Measurements from ENCODE around the gene HDAC4.

The HDAC4 gene

DNA sequence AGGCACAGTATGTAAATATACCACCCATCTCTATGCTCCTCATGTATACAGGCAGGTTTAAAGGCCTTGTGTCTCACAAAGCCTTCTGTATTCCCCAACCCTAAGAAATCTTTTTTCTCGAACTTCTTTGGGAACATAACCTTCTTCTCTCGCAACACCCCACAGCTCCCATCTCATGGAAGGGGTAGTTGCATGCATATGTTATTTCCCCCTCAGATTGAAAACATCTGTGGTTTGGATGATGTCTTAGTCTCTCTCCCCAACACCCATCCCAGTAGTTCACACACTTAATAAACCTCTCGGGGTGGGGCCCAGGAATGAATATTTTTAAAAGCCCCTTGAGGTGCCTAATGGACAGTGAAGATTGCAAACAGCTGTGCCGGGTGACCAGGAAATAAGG is 21.0 kb upstream of the HDAC4 start:
- Histone ChIP-seq H3K27me3 (ENCODE audit: insufficient read depth, low read length) (no peaks in the 10 kb centered on the region), H3K4me3 (ENCODE audit: low read length) (no peak overlapping the region), H3K36me3 (ENCODE audit: insufficient read depth, low read depth, low read length) (no peaks in the 10 kb centered on the region), H3K9ac (ENCODE audit: low read depth, low read length) (no peak overlapping the region), H3K9me3 (ENCODE audit: insufficient read depth, low read depth, low read length) (no peaks in the 10 kb centered on the region), H3K27ac (ENCODE audit: low read length) (no peak overlapping the region), H3K4me1 (ENCODE audit: insufficient read depth, low read length) (no peaks in the 10 kb centered on the region)

DNA sequence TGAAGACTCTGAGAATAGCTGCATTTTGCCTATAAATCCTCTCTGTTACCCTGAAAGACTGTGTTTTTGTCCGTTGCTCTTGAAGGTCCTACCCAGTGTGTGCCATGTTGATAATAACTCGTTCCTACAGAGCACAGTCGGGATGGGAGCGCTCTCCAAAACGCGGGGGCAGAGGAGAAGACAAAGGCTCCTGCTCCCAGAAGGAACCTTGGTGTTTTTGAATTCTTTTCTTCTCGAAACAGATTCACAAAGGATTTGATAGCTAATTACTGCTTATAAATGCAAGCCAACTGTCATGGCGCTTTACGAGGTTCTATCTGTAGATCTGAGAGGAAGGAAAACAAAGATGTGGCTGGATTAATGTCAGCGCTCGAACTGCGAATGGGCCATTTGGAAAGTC is 19.3 kb upstream of the HDAC4 start:
- no peak overlapping the region for H3K27ac ChIP-seq (ENCODE audit: low read length)
- H3K36me3 ChIP-seq (ENCODE audit: insufficient read depth, low read depth, low read length), result no peaks in the 10 kb centered on the region
- H3K9ac ChIP-seq (ENCODE audit: low read depth, low read length), result no peak overlapping the region
- H3K4me3 ChIP-seq (ENCODE audit: low read length), result no peak overlapping the region
- no peaks in the 10 kb centered on the region for H3K4me1 ChIP-seq (ENCODE audit: insufficient read depth, low read length)
- no peaks in the 10 kb centered on the region for H3K27me3 ChIP-seq (ENCODE audit: insufficient read depth, low read length)
- no peaks in the 10 kb centered on the region for H3K9me3 ChIP-seq (ENCODE audit: insufficient read depth, low read depth, low read length)

DNA sequence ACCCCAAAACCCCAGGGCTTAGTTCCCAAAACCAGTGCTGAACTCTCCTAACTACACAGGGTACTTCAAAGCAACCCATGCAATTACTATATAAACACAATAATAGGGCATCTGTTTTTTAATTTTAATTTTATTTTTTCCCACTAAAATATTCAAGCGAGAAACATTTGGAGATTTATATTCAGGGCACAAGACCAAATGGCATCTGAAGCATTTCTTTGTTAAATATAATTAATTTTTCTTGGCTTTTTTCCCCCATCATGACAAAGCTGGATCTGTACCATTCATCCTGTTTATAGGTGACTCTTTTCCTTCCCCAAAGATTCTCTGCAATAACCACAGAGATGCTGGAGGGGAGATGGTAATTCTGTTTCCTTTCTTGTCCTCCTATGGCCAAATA is 18.1 kb upstream of the HDAC4 start:
- Histone ChIP-seq H3K27me3 (ENCODE audit: insufficient read depth, low read length) (no peaks in the 10 kb centered on the region), H3K27ac (ENCODE audit: low read length) (no peak overlapping the region), H3K4me1 (ENCODE audit: insufficient read depth, low read length) (no peaks in the 10 kb centered on the region), H3K36me3 (ENCODE audit: insufficient read depth, low read depth, low read length) (no peaks in the 10 kb centered on the region), H3K4me3 (ENCODE audit: low read length) (no peak overlapping the region), H3K9me3 (ENCODE audit: insufficient read depth, low read depth, low read length) (no peaks in the 10 kb centered on the region), H3K9ac (ENCODE audit: low read depth, low read length) (no peak overlapping the region)

DNA sequence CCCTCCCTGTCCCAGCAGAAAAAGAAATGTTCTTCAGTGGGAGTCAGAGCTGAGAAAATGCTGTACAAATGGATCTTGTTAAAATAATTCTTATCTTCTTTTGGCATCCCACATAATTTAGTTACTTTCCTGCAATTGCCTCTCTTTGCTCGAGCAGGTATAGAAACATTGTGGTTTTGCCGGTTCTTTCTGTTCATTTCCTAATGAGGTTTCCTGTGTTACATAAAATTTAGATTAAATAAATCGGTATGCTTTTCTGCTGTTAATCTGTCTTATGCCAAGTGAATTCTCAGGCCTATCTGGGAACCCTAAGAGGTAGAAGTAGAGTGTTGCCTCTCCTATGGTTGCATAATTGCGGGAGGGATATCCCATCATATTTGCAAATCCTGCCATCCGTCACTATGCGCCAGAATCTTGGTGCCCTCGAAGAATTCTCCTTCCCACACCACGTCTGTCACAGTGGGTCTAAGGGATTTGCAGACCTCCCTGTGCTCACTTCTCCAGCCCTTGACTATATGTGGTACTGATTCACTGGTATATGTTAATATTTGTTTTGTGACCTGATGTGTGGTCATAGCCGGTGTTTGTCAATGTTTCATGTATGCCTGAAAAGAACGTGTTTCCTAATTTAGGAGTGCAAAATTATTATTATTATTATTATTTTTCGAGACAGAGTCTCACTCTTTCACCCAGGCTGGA is 12.2 kb upstream of the HDAC4 start:
- H3K27ac ChIP-seq (ENCODE audit: low read length), result no peak overlapping the region
- H3K9me3 ChIP-seq (ENCODE audit: insufficient read depth, low read depth, low read length), result no peaks in the 10 kb centered on the region
- no peak overlapping the region for H3K4me3 ChIP-seq (ENCODE audit: low read length)
- no peak overlapping the region for H3K9ac ChIP-seq (ENCODE audit: low read depth, low read length)
- H3K36me3 ChIP-seq (ENCODE audit: insufficient read depth, low read depth, low read length), result no peaks in the 10 kb centered on the region
- no peaks in the 10 kb centered on the region for H3K4me1 ChIP-seq (ENCODE audit: insufficient read depth, low read length)
- H3K27me3 ChIP-seq (ENCODE audit: insufficient read depth, low read length), result no peaks in the 10 kb centered on the region

DNA sequence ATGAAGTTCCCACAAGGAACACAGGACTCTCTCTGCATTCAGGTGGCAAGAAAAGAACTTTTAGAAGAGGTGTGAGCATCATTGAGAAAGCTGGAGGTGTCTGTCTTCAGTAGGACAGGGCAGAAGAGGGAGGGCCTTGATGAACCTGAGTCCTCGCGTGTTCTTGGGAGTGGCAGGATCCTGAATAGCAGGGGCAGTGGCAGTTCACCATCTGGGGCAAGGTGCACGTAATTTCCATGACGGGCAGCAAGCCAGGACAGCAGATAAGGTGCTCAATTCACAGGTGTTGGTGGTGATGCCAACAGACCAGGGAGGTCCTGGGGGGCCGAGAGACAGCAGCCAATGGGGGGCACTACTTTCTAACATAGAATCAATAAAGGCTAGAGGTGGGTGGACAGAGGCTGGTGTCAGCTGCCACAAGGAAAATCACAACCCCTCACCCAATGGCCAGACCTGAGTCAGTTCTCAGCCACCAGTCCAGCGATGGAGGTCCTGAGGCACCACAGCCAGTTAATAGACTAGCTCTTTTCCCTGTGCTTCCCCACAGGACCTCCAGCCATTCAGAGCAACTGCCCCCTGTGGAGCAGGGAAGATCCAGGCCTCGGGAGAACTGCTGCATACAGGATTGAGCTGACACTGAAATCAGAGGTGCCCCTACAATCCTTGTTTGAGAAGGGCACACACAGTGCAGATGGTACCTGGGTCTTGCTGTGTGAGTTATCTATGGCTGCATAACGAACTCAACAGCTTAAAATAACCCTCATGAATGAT is 10.9 kb upstream of the HDAC4 start:
- Histone ChIP-seq H3K36me3 (ENCODE audit: insufficient read depth, low read depth, low read length) (no peaks in the 10 kb centered on the region), H3K4me1 (ENCODE audit: insufficient read depth, low read length) (no peaks in the 10 kb centered on the region), H3K27ac (ENCODE audit: low read length) (no peak overlapping the region), H3K4me3 (ENCODE audit: low read length) (no peak overlapping the region), H3K9ac (ENCODE audit: low read depth, low read length) (no peak overlapping the region), H3K9me3 (ENCODE audit: insufficient read depth, low read depth, low read length) (no peaks in the 10 kb centered on the region), H3K27me3 (ENCODE audit: insufficient read depth, low read length) (no peaks in the 10 kb centered on the region)

DNA sequence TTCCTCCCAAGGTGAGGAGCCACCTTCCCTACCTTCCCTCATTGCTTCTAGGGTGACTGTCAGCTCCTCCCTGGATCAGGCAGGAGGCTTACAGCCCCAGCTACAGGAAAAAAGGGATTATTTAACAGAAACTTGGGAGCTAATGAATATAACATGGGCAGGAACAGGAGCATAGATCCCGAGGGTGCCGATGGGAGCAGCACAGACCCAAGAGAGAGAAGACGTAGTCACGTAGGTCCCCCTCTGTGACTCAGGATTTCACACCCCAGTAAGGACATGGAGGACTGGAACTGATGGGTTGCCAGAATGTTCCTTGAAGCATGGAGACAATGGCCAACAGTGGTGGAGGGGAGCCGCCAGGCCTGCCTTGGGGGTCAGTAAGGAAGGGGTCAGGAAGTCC is 10.3 kb upstream of the HDAC4 start:
- no peaks in the 10 kb centered on the region for H3K9me3 ChIP-seq (ENCODE audit: insufficient read depth, low read depth, low read length)
- H3K27me3 ChIP-seq (ENCODE audit: insufficient read depth, low read length), result no peaks in the 10 kb centered on the region
- no peak overlapping the region for H3K9ac ChIP-seq (ENCODE audit: low read depth, low read length)
- no peak overlapping the region for H3K27ac ChIP-seq (ENCODE audit: low read length)
- no peak overlapping the region for H3K4me3 ChIP-seq (ENCODE audit: low read length)
- H3K4me1 ChIP-seq (ENCODE audit: insufficient read depth, low read length), result no peaks in the 10 kb centered on the region
- no peaks in the 10 kb centered on the region for H3K36me3 ChIP-seq (ENCODE audit: insufficient read depth, low read depth, low read length)

DNA sequence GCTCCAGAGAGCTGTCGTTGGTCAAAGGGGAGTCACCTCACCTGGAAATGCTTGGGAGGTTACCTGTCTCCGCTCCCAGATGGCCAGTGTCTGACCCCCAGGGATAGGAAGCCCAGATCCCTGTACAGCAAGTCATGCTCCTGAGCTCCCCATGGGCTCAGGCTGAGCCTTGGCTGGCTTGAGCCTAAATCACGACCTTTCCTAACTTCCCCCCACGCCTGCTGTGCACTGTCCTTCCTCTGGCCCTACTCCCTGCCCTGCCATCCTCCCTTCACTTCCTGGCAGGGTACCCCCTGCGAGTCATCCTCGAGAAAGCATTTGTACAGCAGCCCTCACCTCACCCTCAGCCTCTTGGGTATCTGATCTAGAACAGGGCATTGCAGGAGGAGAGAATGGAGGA is 9.2 kb upstream of the HDAC4 start:
- Histone ChIP-seq H3K4me3 (ENCODE audit: low read length) (no peak overlapping the region), H3K9me3 (ENCODE audit: insufficient read depth, low read depth, low read length) (no peaks in the 10 kb centered on the region), H3K27me3 (ENCODE audit: insufficient read depth, low read length) (no peaks in the 10 kb centered on the region), H3K36me3 (ENCODE audit: insufficient read depth, low read depth, low read length) (no peaks in the 10 kb centered on the region), H3K4me1 (ENCODE audit: insufficient read depth, low read length) (no peaks in the 10 kb centered on the region), H3K27ac (ENCODE audit: low read length) (no peak overlapping the region), H3K9ac (ENCODE audit: low read depth, low read length) (no peak overlapping the region)

DNA sequence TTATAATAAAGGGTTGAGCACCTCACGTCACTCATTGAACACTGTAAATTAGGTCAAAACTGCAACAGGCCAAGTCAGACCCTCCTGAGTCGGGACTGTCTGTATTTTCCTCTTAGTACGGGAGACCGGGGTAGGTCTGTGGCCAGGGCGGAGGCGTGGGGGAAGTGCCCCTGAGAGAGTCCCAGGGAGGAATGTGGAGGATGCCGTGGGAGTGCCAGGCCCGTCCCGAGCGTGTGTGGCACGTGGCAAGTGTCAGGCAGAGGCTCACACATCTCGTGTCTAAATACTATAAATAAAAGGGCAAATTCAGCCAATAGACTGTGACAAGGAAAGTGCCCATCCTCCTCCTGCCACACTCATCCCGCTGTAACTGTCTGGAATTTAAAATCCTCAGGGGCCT is 6.3 kb upstream of the HDAC4 start:
- H3K27me3 ChIP-seq (ENCODE audit: insufficient read depth, low read length), result no peaks in the 10 kb centered on the region
- peaks cover 4% of the 10 kb centered on the region; the same call in 1 of the 2 replicates for H3K4me1 ChIP-seq (ENCODE audit: insufficient read depth, low read length)
- H3K9me3 ChIP-seq (ENCODE audit: insufficient read depth, low read depth, low read length), result no peaks in the 10 kb centered on the region
- no peak overlapping the region for H3K9ac ChIP-seq (ENCODE audit: low read depth, low read length)
- H3K4me3 ChIP-seq (ENCODE audit: low read length), result no peak overlapping the region
- no peak overlapping the region for H3K27ac ChIP-seq (ENCODE audit: low read length)
- H3K36me3 ChIP-seq (ENCODE audit: insufficient read depth, low read depth, low read length), result no peaks in the 10 kb centered on the region

DNA sequence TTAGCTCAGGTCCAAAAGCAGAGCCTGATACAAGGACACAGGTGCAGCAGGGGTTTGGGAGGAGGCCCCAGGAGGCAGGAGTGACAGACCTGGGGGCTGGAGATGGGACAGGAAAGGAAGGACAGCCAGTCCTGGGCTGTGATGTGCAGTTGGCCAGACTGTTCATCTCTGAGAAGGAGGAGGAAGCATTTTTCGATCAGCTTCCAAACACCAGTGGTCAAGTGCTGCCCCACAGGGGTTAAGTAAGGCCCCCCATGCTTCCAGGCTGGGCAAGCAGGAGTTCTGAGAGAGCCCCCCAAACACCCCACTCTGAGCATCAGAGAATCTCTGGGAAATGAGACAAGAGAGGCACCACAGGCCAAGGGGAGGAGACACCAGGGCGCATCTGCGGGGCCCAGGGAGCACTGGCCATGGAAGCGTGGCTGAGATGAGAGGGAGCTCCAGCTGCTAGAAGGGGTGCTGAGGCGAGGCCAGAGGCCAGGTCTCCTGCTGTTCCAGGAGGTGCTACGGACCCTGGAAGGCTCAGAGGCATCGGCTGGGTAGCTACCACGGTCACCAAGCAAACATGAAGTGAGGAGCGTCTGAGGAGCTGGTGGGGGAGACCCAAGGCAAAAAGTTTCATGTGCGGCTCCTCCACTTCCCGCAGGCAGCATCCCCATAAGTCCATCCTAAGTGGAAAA is 5.6 kb upstream of the HDAC4 start:
- no peak overlapping the region for H3K4me3 ChIP-seq (ENCODE audit: low read length)
- H3K27ac ChIP-seq (ENCODE audit: low read length), result no peak overlapping the region
- no peaks in the 10 kb centered on the region for H3K27me3 ChIP-seq (ENCODE audit: insufficient read depth, low read length)
- no peaks in the 10 kb centered on the region for H3K36me3 ChIP-seq (ENCODE audit: insufficient read depth, low read depth, low read length)
- H3K4me1 ChIP-seq (ENCODE audit: insufficient read depth, low read length), result peaks cover 5% of the 10 kb centered on the region; the same call in 1 of the 2 replicates
- no peak overlapping the region for H3K9ac ChIP-seq (ENCODE audit: low read depth, low read length)
- no peaks in the 10 kb centered on the region for H3K9me3 ChIP-seq (ENCODE audit: insufficient read depth, low read depth, low read length)

DNA sequence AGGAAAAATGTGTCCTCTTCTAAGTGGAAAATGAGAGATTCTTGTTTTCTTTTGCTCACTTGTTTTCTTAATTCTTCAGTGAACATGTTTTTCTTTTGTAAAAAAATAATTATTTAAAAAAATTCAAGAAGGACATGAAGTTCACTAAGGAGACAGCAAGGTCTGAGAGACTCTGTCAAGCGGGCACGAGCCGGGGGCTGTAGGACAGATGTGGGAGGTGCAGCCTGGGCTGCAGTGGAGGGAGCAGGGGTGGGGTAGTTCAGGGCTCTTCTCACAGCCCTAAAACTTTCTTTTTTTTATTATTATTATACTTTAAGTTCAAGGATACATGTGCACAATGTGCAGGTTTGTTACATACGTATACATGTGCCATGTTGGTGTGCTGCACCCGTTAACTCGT is 4.3 kb upstream of the HDAC4 start:
- Histone ChIP-seq H3K27ac (ENCODE audit: low read length) (no peak overlapping the region), H3K4me3 (ENCODE audit: low read length) (no peak overlapping the region), H3K9me3 (ENCODE audit: insufficient read depth, low read depth, low read length) (no peaks in the 10 kb centered on the region), H3K9ac (ENCODE audit: low read depth, low read length) (no peak overlapping the region), H3K4me1 (ENCODE audit: insufficient read depth, low read length) (peaks cover 5% of the 10 kb centered on the region; the same call in 1 of the 2 replicates), H3K27me3 (ENCODE audit: insufficient read depth, low read length) (no peaks in the 10 kb centered on the region), H3K36me3 (ENCODE audit: insufficient read depth, low read depth, low read length) (no peaks in the 10 kb centered on the region)

DNA sequence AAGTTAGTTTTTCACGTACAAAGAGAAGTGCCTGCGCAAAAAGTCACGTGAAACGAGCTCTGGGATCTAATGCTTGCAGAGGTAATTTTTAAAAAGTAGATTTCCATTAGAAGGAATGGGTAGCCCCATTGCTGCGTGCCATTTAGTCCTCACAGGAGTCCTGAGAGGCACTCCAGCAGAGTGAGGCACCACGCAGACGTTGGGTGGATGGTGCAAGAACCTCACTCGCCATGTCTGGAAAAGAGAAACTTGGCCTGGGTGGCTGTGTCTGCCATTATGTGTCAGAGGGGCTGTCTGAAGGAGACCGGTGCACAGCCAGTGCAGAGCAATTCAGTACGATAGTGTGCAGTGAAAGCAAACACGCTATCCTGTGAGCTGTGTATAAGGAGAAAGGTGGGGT is 1.8 kb upstream of the HDAC4 start:
- no peak overlapping the region for H3K27ac ChIP-seq (ENCODE audit: low read length)
- H3K36me3 ChIP-seq (ENCODE audit: insufficient read depth, low read depth, low read length), result no peaks in the 10 kb centered on the region
- peak overlapping the region; percentile 88; the same call in 1 of the 2 replicates for H3K4me3 ChIP-seq (ENCODE audit: low read length)
- H3K9ac ChIP-seq (ENCODE audit: low read depth, low read length), result peak overlapping the region; percentile 99; the same call in 1 of the 2 replicates
- H3K9me3 ChIP-seq (ENCODE audit: insufficient read depth, low read depth, low read length), result no peaks in the 10 kb centered on the region
- H3K27me3 ChIP-seq (ENCODE audit: insufficient read depth, low read length), result no peaks in the 10 kb centered on the region
- peaks cover 19% of the 10 kb centered on the region; the same call in 1 of the 2 replicates for H3K4me1 ChIP-seq (ENCODE audit: insufficient read depth, low read length)

DNA sequence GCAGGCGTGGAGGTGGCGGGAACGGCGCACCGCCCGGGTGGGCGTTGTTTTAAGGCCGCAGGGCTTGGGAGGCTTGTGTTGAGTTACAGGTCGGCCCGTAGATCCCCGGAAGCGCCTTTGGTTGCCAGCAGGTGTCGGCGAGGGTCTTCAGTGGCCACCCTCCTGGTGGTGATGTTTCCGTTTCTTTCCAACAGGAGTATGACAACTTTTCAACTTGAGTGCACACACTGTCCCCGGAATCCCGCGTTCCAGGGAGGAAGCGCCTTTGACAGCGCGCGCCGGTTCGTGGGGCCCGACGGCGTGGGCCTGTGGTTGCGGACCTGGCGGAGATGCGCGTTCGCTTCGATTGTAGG is 1.0 kb upstream of the HDAC4 start:
- Histone ChIP-seq H3K9ac (ENCODE audit: low read depth, low read length) (peak overlapping the region; percentile 99), H3K4me1 (ENCODE audit: insufficient read depth, low read length) (peaks cover 19% of the 10 kb centered on the region; the same call in 1 of the 2 replicates), H3K27ac (ENCODE audit: low read length) (peak overlapping the region; percentile 83), H3K27me3 (ENCODE audit: insufficient read depth, low read length) (no peaks in the 10 kb centered on the region), H3K4me3 (ENCODE audit: low read length) (peak overlapping the region; percentile 88), H3K36me3 (ENCODE audit: insufficient read depth, low read depth, low read length) (no peaks in the 10 kb centered on the region), H3K9me3 (ENCODE audit: insufficient read depth, low read depth, low read length) (no peaks in the 10 kb centered on the region)

All from iPS-20b (cell line).